NCI-H146 (cell line): ENCODE data around the gene VEGFB.

Experiments used
- DNase-seq: peaks from one replicate; lab custom pipeline; 2025; lab: John Stamatoyannopoulos, UW

VEGFB gene

DNA sequence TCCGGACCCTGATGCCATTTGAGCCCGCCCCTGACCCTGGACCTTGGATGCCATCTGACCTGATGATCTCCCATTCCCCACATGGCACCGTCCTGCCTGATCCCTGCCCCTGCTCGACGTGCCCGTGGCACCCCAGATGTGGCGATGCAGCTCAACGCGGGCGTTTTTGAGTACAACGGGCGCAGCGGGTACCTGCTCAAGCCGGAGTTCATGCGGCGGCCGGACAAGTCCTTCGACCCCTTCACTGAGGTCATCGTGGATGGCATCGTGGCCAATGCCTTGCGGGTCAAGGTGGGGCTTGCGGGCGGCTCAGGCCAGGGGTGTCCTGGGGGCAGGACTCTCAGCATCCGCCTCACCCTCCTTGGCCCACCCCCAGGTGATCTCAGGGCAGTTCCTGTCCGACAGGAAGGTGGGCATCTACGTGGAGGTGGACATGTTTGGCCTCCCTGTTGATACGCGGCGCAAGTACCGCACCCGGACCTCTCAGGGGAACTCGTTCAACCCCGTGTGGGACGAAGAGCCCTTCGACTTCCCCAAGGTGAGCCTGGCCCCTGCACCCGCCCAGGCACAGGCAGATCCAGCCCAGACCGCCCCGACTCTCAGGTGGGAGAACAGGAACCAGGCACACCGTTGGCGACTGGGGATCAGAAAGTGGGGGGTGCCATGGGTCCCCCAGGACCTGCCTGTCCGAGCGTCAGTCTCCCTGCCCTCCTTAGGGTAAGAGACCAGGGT is 28.1 kb downstream of the VEGFB start:
- DNase-seq = no peak

DNA sequence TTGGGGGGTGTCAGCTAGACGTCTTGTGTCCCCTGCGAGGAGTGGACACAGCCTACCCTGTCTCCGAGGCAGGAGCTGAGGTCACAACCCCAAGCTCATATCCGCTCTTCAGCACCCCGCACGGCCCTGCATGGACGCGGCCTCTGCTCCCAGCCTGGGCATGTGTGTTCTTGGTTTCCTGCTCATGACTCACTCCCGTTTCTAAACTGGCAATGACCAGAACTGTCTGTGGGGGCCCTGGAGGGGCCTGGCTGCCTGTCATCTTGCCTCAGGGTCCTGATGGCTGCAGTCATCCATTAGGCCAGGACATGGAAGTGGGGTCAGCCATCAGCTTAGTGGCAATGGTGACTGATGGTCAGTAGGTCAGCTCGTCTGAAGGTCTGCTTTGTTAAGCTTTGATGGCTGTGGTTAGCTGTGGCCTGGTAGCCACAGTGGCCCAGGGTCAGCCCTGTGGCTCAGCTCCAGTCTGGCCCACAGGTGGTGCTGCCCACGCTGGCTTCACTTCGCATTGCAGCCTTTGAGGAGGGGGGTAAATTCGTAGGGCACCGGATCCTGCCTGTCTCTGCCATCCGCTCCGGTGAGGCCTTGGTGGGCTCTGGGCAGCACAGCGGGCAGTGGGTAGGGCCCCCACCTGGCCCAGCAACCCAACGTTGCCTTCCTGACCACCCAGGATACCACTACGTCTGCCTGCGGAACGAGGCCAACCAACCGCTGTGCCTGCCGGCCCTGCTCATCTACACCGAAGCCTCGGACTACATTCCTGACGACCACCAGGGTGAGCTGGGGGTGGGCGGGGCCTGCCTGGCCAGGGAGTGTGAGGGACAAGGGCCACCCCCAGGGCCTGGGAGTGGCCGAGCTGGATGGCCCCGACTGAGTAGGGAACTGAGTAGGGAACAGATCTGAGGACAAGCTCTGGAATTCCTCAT is 28.9 kb downstream of the VEGFB start:
- no peak for DNase-seq

DNA sequence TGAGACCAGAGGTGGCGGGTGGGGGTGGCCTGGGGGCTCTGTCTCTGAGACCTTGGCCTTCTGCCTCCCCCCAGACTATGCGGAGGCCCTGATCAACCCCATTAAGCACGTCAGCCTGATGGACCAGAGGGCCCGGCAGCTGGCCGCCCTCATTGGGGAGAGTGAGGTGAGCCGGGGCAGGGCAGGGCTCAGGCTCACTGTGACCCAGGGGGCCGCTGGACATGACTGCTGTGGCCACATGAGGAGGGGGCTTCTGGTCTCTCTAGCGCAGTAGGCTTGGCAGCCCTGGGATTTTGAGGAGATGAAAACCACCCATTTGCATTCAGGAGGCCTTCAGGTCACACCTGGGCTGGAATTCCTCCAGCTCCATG is 29.5 kb downstream of the VEGFB start:
- no peak for DNase-seq

- no peak for DNase-seq
Measured at GRCh38 chr11:64264371-64264852, 30.0 kb downstream of the VEGFB start.

DNA sequence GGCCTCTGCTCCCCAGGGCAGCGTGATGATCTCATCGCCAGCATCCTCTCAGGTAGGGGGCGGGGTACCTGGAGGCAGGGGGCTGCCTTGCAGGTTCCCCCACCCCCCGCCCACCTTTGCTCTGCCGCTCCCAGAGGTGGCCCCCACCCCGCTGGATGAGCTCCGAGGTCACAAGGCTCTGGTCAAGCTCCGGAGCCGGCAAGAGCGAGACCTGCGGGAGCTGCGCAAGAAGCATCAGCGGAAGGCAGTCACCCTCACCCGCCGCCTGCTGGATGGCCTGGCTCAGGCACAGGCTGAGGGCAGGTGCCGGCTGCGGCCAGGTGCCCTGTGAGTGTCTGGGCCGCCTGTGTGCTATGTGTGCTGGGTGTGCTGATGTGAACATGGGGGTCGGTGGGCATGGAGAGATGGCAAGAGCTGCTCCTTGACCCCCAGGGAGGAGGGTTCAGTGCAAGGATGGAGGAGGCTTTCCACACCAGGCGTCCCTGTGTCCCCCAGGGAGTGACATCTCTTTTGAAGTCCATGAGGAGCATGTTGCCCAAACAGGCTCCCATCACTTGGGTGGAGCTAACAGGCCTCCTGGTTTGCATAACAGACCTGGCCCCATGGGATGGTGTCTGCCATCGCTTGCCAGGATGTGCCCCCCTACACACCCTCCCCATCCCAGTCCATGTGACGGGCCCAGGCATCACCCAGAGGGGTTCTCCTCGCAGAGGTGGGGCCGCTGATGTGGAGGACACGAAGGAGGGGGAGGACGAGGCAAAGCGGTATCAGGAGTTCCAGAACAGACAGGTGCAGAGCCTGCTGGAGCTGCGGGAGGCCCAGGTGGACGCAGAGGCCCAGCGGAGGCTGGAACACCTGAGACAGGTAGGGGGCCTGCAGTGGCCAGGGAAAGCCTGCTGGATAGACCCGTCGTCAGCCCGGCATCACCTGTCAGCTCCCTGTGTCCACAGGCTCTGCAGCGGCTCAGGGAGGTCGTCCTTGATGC is 31.1 kb downstream of the VEGFB start:
- DNase-seq = peak; percentile 84

- no peak for DNase-seq
Measured at GRCh38 chr11:64266339-64266738, 32.0 kb downstream of the VEGFB start.

GRCh38 chr11:64267207-64267945 is 33.0 kb downstream of the VEGFB start:
- no peak for DNase-seq

DNA sequence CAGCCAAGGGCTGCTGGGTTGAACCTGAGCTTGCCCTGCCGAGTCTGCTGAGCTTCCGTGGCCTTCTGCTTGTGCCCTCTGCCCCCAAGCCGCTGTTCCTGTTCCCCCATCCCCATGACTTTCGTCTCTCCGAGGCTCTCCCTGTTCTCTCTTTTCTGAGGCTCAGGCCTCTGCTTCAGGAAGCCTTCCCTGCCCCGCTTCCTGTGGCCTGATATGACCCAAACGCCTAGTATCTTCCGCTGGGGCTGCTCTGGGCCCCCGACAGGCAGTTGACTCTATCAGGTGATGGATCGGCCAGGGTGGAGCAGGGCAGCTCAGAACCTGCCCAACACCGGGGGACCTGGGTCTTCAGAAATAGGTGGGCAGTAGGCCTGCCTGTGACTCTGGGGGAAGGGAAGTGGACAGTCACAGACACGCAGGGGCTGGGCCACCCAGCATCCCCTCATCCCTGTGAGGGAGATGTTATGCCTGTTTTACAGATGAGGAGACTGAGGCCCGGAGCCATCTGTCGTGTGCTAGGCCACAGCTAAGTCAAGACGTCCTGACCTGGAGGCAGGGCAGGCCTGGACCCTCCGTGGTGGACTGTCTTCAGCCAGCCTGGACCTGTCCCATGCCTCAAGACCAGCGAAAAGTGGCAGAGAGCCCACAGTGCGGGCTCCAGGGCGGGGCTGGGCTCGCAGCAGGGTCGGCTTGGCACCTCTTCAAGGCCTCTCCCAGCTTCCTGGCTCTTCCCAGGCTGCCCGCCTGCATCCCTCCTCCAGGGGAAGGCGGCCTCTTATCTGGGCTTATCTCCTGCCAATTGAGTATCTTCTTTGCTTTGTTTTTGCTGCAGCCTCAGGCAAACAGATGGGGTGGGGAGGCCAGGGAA is 33.9 kb downstream of the VEGFB start:
- DNase-seq = peak; percentile 74

DNA sequence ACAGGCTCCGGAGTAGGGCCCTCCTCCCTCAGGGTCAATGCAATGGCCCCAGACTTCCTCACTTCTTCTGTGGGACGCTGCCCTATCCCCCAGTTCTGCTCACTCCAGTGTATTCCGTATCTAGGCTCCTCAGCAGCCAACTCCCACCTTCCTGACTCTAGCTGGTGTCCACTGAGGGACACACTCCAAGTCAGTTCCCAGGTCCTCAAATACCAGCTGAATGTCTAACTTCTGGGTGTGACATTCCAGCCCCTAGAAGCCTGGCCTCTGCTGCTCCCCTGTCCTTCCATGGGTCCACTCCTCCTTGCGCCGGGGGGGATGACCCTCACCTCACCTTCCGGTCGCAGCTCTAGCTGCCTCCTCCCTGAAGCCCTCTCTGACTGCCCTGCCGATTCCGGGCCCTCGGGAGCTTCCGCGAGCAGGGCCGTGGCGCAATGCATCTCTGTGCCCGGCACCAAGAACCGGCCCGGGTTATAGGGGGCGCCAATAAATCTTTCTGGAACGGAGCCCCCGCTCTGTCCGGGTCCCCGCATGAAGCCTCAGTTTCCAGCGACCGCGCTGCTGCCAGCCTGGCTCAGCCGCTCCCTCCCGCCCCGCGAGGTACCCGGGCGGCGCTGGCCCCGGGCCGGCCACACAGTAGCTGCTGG is 34.6 kb downstream of the VEGFB start:
- DNase-seq = peak; percentile 46

DNA sequence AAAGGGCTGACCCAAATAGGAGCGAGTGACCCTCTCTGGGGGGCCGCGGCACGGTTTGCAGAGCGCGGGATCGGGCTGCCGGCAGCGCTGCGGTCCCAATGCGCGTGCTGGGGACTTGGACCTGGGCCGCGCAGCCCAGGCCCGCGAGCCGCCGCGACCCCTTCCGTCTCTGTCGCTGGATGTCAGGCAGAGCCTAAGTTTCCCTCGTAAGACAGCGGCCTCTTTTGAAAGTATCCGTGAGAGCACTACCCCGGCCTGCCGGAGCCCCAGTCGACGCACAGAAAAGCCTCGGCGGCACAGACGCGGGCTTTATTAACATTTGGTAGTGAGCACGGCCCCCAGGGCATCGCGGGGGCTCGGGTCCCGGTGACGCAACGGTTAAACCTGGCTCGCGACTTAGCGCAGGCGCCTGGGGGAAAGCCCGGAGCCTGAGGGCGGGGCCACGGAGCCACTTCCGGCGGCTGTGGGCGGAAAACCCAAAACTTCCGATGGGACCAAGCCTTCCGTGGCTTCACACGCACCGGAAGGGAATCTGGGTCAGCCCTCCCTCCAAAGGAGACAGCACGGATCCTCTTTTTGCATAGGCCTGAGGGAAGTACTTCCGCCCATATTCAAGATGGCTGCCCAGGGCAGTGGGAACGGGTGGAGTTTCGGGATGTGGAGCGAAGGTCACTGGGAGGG is 35.3 kb downstream of the VEGFB start:
- DNase-seq = peak; percentile 100

- no peak for DNase-seq
Measured at GRCh38 chr11:64275031-64275800, 40.8 kb downstream of the VEGFB start.

- DNase-seq = no peak
Measured at GRCh38 chr11:64275841-64276240, 41.5 kb downstream of the VEGFB start.

GRCh38 chr11:64276653-64277431 is 42.5 kb downstream of the VEGFB start:
- no peak for DNase-seq

- no peak for DNase-seq
Measured at GRCh38 chr11:64278576-64279190, 44.3 kb downstream of the VEGFB start.

GRCh38 chr11:64281957-64282770 is 47.8 kb downstream of the VEGFB start:
- DNase-seq = no peak

GRCh38 chr11:64283092-64283491 is 48.7 kb downstream of the VEGFB start:
- no peak for DNase-seq
